DND-41 (cell line): Measurements from ENCODE around the gene HLCS.

ENCODE experiments used
- ATAC-seq: fragments of 200-7000 bp; cut with Tn5 transposase; 3 replicates; pipeline ENCODE4 v1.9.1; 2021; ENCODE audit warnings: low read depth; ENCODE audit not compliant: insufficient read depth
- DNase-seq: peaks from one replicate; pipeline ENCODE4 v3.0.0-alpha.2; 2020
- H2AFZ ChIP-seq: 2 replicates; pipeline ENCODE4 v1.6.0; 2012; ENCODE audit warnings: low read depth, low read length
- H3K27ac ChIP-seq: 2 replicates; pipeline ENCODE4 v1.5.1; 2012; ENCODE audit warnings: low read length, inconsistent platforms
- H3K27me3 ChIP-seq: fragments of 200-600 bp; sonication (generic); 2 replicates; pipeline ENCODE4 v1.6.0; 2012; ENCODE audit warnings: low read length, mild to moderate bottlenecking, inconsistent platforms; ENCODE audit not compliant: insufficient read depth, poor library complexity
- H3K36me3 ChIP-seq: 2 replicates; pipeline ENCODE4 v1.5.1; 2012; ENCODE audit warnings: low read length, inconsistent platforms; ENCODE audit not compliant: insufficient read depth
- H3K4me1 ChIP-seq: 2 replicates; pipeline ENCODE4 v1.5.1; 2012; ENCODE audit warnings: mild to moderate bottlenecking, low read length; ENCODE audit not compliant: insufficient read depth
- H3K4me2 ChIP-seq: 2 replicates; pipeline ENCODE4 v1.6.0; 2012; ENCODE audit warnings: mild to moderate bottlenecking, moderate library complexity, low read length, inconsistent platforms; ENCODE audit not compliant: insufficient read depth
- H3K4me3 ChIP-seq, 2 experiments: fragments of 200-600 bp in 1 of 2; shearing (Covaris generic) in 1 of 2; 2 replicates each; pipeline ENCODE4 v1.5.1; 2012 to 2016; ENCODE audit warnings: inconsistent platforms in 2 of 2, low read length in 2 of 2, mild to moderate bottlenecking in 2 of 2, low read depth in 1 of 2, moderate library complexity in 1 of 2
- H3K79me2 ChIP-seq: 2 replicates; pipeline ENCODE4 v1.6.0; 2012; ENCODE audit warnings: low read length, inconsistent platforms; ENCODE audit not compliant: insufficient read depth
- H3K9ac ChIP-seq: 2 replicates; pipeline ENCODE4 v1.6.0; 2012; ENCODE audit warnings: low read depth, mild to moderate bottlenecking, inconsistent platforms, low read length, moderate library complexity
- H3K9me3 ChIP-seq: 2 replicates; pipeline ENCODE4 v1.5.1; 2012; ENCODE audit warnings: low read length, moderate library complexity, mild to moderate bottlenecking, inconsistent platforms; ENCODE audit not compliant: insufficient read depth, severe bottlenecking
- H4K20me1 ChIP-seq: 2 replicates; pipeline ENCODE4 v1.6.0; 2012; ENCODE audit warnings: low read length; ENCODE audit not compliant: insufficient read depth
- EZH2 ChIP-seq: IDR thresholded peaks from 3 replicates; pipeline ENCODE4 v1.6.1; 2012; ENCODE audit warnings: borderline replicate concordance, low read depth, mild to moderate bottlenecking, moderate library complexity, low read length, inconsistent platforms; ENCODE audit not compliant: severe bottlenecking
- TF ChIP-seq, protein P1 (sequence below): IDR thresholded peaks from 2 replicates; pipeline ENCODE4 v1.5.1; 2012; ENCODE audit warnings: borderline replicate concordance, low read length, moderate library complexity, mild to moderate bottlenecking; ENCODE audit not compliant: poor library complexity, severe bottlenecking; ENCODE audit errors: extremely low read depth

The HLCS gene

DNA sequence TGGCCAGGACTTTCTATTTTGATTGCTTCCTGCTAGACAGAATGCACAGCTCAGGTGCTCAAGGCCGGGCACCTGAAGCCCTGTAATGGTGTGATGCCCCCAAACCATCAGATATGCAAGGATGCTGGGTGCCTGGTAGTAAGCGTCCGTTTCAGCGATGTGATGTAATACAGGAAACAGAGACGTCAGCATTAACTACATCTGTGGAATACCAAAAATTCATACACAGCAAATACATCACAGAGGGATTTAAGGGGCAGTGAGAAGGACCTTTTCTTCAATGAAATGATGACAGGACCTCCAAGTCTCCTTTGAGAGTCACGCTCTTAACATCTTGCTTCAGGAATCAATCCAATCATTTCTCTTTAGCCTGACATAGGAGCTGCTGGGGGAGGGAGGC, 203.2 kb downstream of the HLCS start:
- H3K4me2 ChIP-seq: no peak overlapping the region
- H3K79me2 ChIP-seq: no peaks in the 10 kb centered on the region
- no peak for TF ChIP-seq EZH2
- TF ChIP-seq, protein P1, sequence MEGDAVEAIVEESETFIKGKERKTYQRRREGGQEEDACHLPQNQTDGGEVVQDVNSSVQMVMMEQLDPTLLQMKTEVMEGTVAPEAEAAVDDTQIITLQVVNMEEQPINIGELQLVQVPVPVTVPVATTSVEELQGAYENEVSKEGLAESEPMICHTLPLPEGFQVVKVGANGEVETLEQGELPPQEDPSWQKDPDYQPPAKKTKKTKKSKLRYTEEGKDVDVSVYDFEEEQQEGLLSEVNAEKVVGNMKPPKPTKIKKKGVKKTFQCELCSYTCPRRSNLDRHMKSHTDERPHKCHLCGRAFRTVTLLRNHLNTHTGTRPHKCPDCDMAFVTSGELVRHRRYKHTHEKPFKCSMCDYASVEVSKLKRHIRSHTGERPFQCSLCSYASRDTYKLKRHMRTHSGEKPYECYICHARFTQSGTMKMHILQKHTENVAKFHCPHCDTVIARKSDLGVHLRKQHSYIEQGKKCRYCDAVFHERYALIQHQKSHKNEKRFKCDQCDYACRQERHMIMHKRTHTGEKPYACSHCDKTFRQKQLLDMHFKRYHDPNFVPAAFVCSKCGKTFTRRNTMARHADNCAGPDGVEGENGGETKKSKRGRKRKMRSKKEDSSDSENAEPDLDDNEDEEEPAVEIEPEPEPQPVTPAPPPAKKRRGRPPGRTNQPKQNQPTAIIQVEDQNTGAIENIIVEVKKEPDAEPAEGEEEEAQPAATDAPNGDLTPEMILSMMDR: no peak

DNA sequence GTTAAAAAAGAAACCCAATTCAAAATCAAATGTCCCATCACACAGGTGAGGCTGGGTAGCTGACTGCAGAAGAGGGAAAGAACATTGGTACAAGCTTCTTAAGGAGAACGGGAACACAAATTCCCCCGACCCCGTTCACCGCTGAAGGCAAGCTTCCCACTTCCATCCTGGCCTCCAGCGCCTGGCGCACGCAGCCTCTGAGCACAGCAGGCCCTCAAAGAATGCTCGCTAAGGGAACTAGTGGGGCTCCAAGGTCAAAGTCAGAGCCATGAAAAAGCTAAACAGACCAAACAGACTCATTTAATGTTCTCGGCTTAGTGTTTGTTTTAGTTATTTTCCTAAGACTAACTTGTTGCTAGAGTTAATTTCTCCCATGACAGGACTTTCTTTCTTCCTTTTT, 203.8 kb downstream of the HLCS start:
- ATAC-seq: no peak

More for the DNA sequence above, 203.2 kb downstream of the HLCS start:
- H3K36me3 ChIP-seq: peaks cover 5% of the 10 kb centered on the region
- ATAC-seq: no peak
- no peaks in the 10 kb centered on the region for H3K9me3 ChIP-seq
- no peak for DNase-seq
- no peaks in the 10 kb centered on the region for H4K20me1 ChIP-seq
- H3K4me3 ChIP-seq: no peak overlapping the region
- no peaks in the 10 kb centered on the region for H3K4me1 ChIP-seq
- H2AFZ ChIP-seq: no peak overlapping the region
- no peaks in the 10 kb centered on the region for H3K27me3 ChIP-seq
- H3K27ac ChIP-seq: no peak overlapping the region
- H3K9ac ChIP-seq: no peak overlapping the region

GRCh38 chr21:36761685-36762084, 204.8 kb downstream of the HLCS start:
- Histone ChIP-seq H4K20me1 (no peaks in the 10 kb centered on the region), H3K4me2 (no peak overlapping the region), H3K9ac (no peak overlapping the region), H3K27ac (no peak overlapping the region), H3K27me3 (no peaks in the 10 kb centered on the region), H3K79me2 (no peaks in the 10 kb centered on the region), H3K36me3 (peaks cover 5% of the 10 kb centered on the region), H2AFZ (no peak overlapping the region), H3K9me3 (no peaks in the 10 kb centered on the region), H3K4me1 (no peaks in the 10 kb centered on the region), H3K4me3 (no peak overlapping the region)
- DNase-seq (no peak), ATAC-seq (no peak)
- TF ChIP-seq EZH2: no peak
- TF ChIP-seq, protein P1: no peak

More for the DNA sequence above, 203.8 kb downstream of the HLCS start:
- H3K36me3 ChIP-seq: peaks cover 5% of the 10 kb centered on the region
- DNase-seq: no peak
- no peaks in the 10 kb centered on the region for H3K4me1 ChIP-seq
- no peak overlapping the region for H3K4me2 ChIP-seq
- H4K20me1 ChIP-seq: no peaks in the 10 kb centered on the region
- H3K27me3 ChIP-seq: no peaks in the 10 kb centered on the region
- no peaks in the 10 kb centered on the region for H3K9me3 ChIP-seq
- H3K9ac ChIP-seq: no peak overlapping the region
- H3K79me2 ChIP-seq: no peaks in the 10 kb centered on the region
- TF ChIP-seq EZH2: no peak
- TF ChIP-seq, protein P1: no peak
- no peak overlapping the region for H3K27ac ChIP-seq
- no peak overlapping the region for H2AFZ ChIP-seq
- H3K4me3 ChIP-seq: no peak overlapping the region
